Peyer's patch (tissue), 4 donors: Measurements from ENCODE around the gene NDUFS8.

Experiments used
- POLR2A ChIP-seq, 2 donors: fragments of 450-650 bp; IDR thresholded peaks; one replicate each; pipeline ENCODE4 v1.5.1; 2017; ENCODE audit warnings: antibody characterized with exemption in 2 of 2, mild to moderate bottlenecking in 2 of 2, moderate library complexity in 2 of 2
- TF ChIP-seq, protein P1 (sequence below), 6 experiments: fragments of 450-650 bp in 4 of 6; fragments of 200-600 bp in 2 of 6; sonication (generic) in 1 of 6; IDR thresholded peaks; one replicate each; pipeline ENCODE4 v1.5.1; 2017 to 2019; ENCODE audit warnings: antibody characterized with exemption in 6 of 6, mild to moderate bottlenecking in 3 of 6, moderate library complexity in 1 of 6

- TF ChIP-seq, protein P1, sequence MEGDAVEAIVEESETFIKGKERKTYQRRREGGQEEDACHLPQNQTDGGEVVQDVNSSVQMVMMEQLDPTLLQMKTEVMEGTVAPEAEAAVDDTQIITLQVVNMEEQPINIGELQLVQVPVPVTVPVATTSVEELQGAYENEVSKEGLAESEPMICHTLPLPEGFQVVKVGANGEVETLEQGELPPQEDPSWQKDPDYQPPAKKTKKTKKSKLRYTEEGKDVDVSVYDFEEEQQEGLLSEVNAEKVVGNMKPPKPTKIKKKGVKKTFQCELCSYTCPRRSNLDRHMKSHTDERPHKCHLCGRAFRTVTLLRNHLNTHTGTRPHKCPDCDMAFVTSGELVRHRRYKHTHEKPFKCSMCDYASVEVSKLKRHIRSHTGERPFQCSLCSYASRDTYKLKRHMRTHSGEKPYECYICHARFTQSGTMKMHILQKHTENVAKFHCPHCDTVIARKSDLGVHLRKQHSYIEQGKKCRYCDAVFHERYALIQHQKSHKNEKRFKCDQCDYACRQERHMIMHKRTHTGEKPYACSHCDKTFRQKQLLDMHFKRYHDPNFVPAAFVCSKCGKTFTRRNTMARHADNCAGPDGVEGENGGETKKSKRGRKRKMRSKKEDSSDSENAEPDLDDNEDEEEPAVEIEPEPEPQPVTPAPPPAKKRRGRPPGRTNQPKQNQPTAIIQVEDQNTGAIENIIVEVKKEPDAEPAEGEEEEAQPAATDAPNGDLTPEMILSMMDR (IDR thresholded peaks at IDR 0.05) = no peak
- no peak for TF ChIP-seq POLR2A (IDR thresholded peaks at IDR 0.05)
These were observed 25.7 kb upstream of the NDUFS8 start for GRCh38 chr11:68004551-68005335.
